Measurements from ENCODE around the gene DNAH17. TPM values are rescaled to one million over a fixed set of nuclear protein-coding genes. Genes with fewer than 3 reads are reported as not detected.
A peak's percentile ranks its signal among the peaks of the same experiment; 100 is the strongest.

Gene DNAH17
- polyA plus RNA-seq, 1 of the 3 experiments (the other 2 are of a cell fraction), result not detected

GRCh38 chr17:78598013-78598471 is 20.8 kb upstream of the DNAH17 start (continued):
- TF ChIP-seq, protein P1, sequence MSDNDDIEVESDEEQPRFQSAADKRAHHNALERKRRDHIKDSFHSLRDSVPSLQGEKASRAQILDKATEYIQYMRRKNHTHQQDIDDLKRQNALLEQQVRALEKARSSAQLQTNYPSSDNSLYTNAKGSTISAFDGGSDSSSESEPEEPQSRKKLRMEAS (IDR thresholded peaks at IDR 0.05; ENCODE audit: low read depth), result no peak
- TF ChIP-seq JUND (IDR thresholded peaks at IDR 0.05) (no peak), RXRA (IDR thresholded peaks at IDR 0.05; ENCODE audit: borderline replicate concordance, low read depth) (no peak)

- ChIA-PET POLR2A (no interaction called here), CTCF (interaction anchor here (1.3 kb wide), 1 partner anchor 22 kb away, joined by 3 read pairs; no protein-coding TSS in a partner anchor)
- 92% methylated on average over 12 of the region's 12 CpGs for WGBS (ENCODE audit: low lambda C conversion rate)
- TF ChIP-seq POLR2AphosphoS5 (IDR thresholded peaks at IDR 0.05; ENCODE audit: low read depth, low read length) (no peak), RFX5 (IDR thresholded peaks at IDR 0.05; ENCODE audit: low read length) (no peak), USF1 (IDR thresholded peaks at IDR 0.05; ENCODE audit: borderline replicate concordance, low read depth) (no peak), FOXJ3 (CRISPR knock-in tag; IDR thresholded peaks at IDR 0.05) (no peak), CTCF (IDR thresholded peaks at IDR 0.05) (no peak), TAF1 (IDR thresholded peaks at IDR 0.05; ENCODE audit: borderline replicate concordance, low read depth, low read length) (no peak), EP300 (IDR thresholded peaks at IDR 0.05; ENCODE audit: borderline replicate concordance in 1 of 2, low read depth in 1 of 2, low read length in 1 of 2) (no peak), RAD21 (IDR thresholded peaks at IDR 0.05; ENCODE audit: low read length) (no peak), EZH2phosphoT487 (IDR thresholded peaks at IDR 0.05; ENCODE audit: borderline replicate concordance, low read depth) (no peak), JUND (IDR thresholded peaks at IDR 0.05) (no peak), RXRA (IDR thresholded peaks at IDR 0.05; ENCODE audit: borderline replicate concordance, low read depth) (no peak), FOXM1 (IDR thresholded peaks at IDR 0.05; ENCODE audit: low read depth) (no peak), CHD2 (IDR thresholded peaks at IDR 0.05; ENCODE audit: low read length, partially characterized antibody) (no peak), YY1 (IDR thresholded peaks at IDR 0.05; ENCODE audit: low read depth) (no peak), ZBTB33 (IDR thresholded peaks at IDR 0.05; ENCODE audit: borderline replicate concordance, low read depth) (no peak), RCOR1 (IDR thresholded peaks at IDR 0.05; ENCODE audit: low read length) (no peak), FOSL2 (IDR thresholded peaks at IDR 0.05; ENCODE audit: borderline replicate concordance, low read depth) (no peak)
- TF ChIP-seq, protein P2, sequence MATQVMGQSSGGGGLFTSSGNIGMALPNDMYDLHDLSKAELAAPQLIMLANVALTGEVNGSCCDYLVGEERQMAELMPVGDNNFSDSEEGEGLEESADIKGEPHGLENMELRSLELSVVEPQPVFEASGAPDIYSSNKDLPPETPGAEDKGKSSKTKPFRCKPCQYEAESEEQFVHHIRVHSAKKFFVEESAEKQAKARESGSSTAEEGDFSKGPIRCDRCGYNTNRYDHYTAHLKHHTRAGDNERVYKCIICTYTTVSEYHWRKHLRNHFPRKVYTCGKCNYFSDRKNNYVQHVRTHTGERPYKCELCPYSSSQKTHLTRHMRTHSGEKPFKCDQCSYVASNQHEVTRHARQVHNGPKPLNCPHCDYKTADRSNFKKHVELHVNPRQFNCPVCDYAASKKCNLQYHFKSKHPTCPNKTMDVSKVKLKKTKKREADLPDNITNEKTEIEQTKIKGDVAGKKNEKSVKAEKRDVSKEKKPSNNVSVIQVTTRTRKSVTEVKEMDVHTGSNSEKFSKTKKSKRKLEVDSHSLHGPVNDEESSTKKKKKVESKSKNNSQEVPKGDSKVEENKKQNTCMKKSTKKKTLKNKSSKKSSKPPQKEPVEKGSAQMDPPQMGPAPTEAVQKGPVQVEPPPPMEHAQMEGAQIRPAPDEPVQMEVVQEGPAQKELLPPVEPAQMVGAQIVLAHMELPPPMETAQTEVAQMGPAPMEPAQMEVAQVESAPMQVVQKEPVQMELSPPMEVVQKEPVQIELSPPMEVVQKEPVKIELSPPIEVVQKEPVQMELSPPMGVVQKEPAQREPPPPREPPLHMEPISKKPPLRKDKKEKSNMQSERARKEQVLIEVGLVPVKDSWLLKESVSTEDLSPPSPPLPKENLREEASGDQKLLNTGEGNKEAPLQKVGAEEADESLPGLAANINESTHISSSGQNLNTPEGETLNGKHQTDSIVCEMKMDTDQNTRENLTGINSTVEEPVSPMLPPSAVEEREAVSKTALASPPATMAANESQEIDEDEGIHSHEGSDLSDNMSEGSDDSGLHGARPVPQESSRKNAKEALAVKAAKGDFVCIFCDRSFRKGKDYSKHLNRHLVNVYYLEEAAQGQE (IDR thresholded peaks at IDR 0.05; ENCODE audit: low read depth, low read length), result no peak
- TF ChIP-seq, protein P3, sequence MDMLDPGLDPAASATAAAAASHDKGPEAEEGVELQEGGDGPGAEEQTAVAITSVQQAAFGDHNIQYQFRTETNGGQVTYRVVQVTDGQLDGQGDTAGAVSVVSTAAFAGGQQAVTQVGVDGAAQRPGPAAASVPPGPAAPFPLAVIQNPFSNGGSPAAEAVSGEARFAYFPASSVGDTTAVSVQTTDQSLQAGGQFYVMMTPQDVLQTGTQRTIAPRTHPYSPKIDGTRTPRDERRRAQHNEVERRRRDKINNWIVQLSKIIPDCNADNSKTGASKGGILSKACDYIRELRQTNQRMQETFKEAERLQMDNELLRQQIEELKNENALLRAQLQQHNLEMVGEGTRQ (IDR thresholded peaks at IDR 0.05; ENCODE audit: borderline replicate concordance, low read depth, low read length), result no peak
- Histone ChIP-seq H3K4me2 (no peak overlapping the region), H2AFZ (ENCODE audit: low read depth) (peak overlapping the region; percentile 36), H3K4me3 (ENCODE audit: low read depth in 2 of 2, low read length in 1 of 2) (no peak overlapping the region), H3K79me2 (ENCODE audit: insufficient read depth) (no peaks in the 10 kb centered on the region), H4K20me1 (ENCODE audit: insufficient read depth) (no peaks in the 10 kb centered on the region), H3K9me3 (no peaks in the 10 kb centered on the region), H3K4me1 (ENCODE audit: control insufficient read depth in 1 of 2, insufficient read depth in 2 of 2, low read depth in 1 of 2, low read length in 1 of 2) (peaks cover 5 to 20% of the 10 kb centered on the region in 2 experiments), H3K9me2 (no peaks in the 10 kb centered on the region), H3K27ac (ENCODE audit: low read depth in 2 of 2, low read length in 1 of 2) (no peak overlapping the region), H3F3A (replicated peaks; ENCODE audit: insufficient read depth) (peaks cover 16% of the 10 kb centered on the region), H3K36me3 (replicated peaks in 1 of 2; ENCODE audit: control insufficient read depth in 1 of 2, insufficient read depth in 2 of 2, low read length in 1 of 2) (no peaks in the 10 kb centered on the region), H3K27me3 (ENCODE audit: insufficient read depth) (no peaks in the 10 kb centered on the region), H3K9ac (no peak overlapping the region)
- DNase-seq, result no peak
Measured at GRCh38 chr17:78596871-78597764, 19.9 kb upstream of the DNAH17 start.

Data from SK-N-SH (cell line).